ENCODE results near the gene CLIC4. TPM values are rescaled to one million over a fixed set of nuclear protein-coding genes. Genes with fewer than 3 reads are reported as not detected.

CLIC4 gene
- total and polyA plus RNA-seq, 9 of the 15 experiments (the other 6 are each of a cell fraction or from before 2014, with no cell fraction given), result 16.0 to 67.5 (median 38.4) TPM

GRCh38 chr1:24765308-24765988, 20.2 kb downstream of the CLIC4 start:
- 0 out of 2 replicates have a peak, but pooled peaks cover 4% of the 10 kb centered on the region for H4K20me1 ChIP-seq (replicated peaks; ENCODE audit: control insufficient read depth, insufficient read depth, low read length)
- no peak for TF ChIP-seq KLF16 (IDR thresholded peaks at IDR 0.05)
- TF ChIP-seq KDM1A (IDR thresholded peaks at IDR 0.05), result peak; percentile 66 to 69
- TF ChIP-seq CBFA2T2 (conservative IDR thresholded peaks at IDR 0.05), result no peak
- TF ChIP-seq IFI16 (CRISPR knock-in tag; IDR thresholded peaks at IDR 0.05), result no peak
- peak in 1 of 2 experiments; percentile 72; a peak in 1 of 4 replicates for TF ChIP-seq HDAC1 (IDR thresholded peaks at IDR 0.05)
- no peak for TF ChIP-seq ZC3H11A (IDR thresholded peaks at IDR 0.05; ENCODE audit: low read depth, low read length)
- TF ChIP-seq BHLHE40 (IDR thresholded peaks at IDR 0.05; ENCODE audit: low read length), result no peak
- TF ChIP-seq CEBPB (tag; IDR thresholded peaks at IDR 0.05), result no peak
- TF ChIP-seq MCM2 (IDR thresholded peaks at IDR 0.05; ENCODE audit: low read depth), result no peak
- no peak for TF ChIP-seq SRSF9 (IDR thresholded peaks at IDR 0.05; ENCODE audit: borderline replicate concordance, low read depth, low read length)
- TF ChIP-seq TBL1XR1 (IDR thresholded peaks at IDR 0.05; ENCODE audit: low read length in 2 of 2), result no peak; a peak in 1 of 4 replicates
- TF ChIP-seq RAD21 (CRISPR knock-in tag; conservative IDR thresholded peaks at IDR 0.05 in 1 of 2, IDR thresholded peaks at IDR 0.05 in 1 of 2), result peak in 1 of 2 experiments; percentile 27; a peak in 1 of 4 replicates
- TF ChIP-seq MEF2A (IDR thresholded peaks at IDR 0.05; ENCODE audit: control insufficient read depth, low read depth, low read length), result no peak
- peak; percentile 93 for TF ChIP-seq ATF3 (IDR thresholded peaks at IDR 0.05)
- no peak; the same call in 1 of the 2 replicates for TF ChIP-seq ATF3 (CRISPR knock-in tag; conservative IDR thresholded peaks at IDR 0.05)
- TF ChIP-seq BACH1 (tag; IDR thresholded peaks at IDR 0.05), result peak; percentile 95
- no peak for TF ChIP-seq ETV5 (CRISPR knock-in tag; IDR thresholded peaks at IDR 0.05; ENCODE audit: low read depth)
- no peak for TF ChIP-seq SNAPC5 (CRISPR knock-in tag; IDR thresholded peaks at IDR 0.05)
- no peak for TF ChIP-seq CBX5 (IDR thresholded peaks at IDR 0.05; ENCODE audit: borderline replicate concordance, low read depth)
- no peak for TF ChIP-seq KLF13 (tag; IDR thresholded peaks at IDR 0.05; ENCODE audit: borderline replicate concordance, low read depth)
- no peak for TF ChIP-seq TARDBP (IDR thresholded peaks at IDR 0.05)
- peak; percentile 83 for TF ChIP-seq CREB3 (tag; conservative IDR thresholded peaks at IDR 0.05; ENCODE audit: low read depth)
- TF ChIP-seq SETDB1 (IDR thresholded peaks at IDR 0.05; ENCODE audit: low read length), result no peak

More at GRCh38 chr1:24765308-24765988, 20.2 kb downstream of the CLIC4 start:
- peak; percentile 81 for FAIRE-seq
- peak overlapping the region in 1 of 2 experiments; percentile 70; a peak in 2 of 4 replicates for H3K9ac ChIP-seq (ENCODE audit: insufficient read depth in 1 of 2, low read depth in 2 of 2, low read length in 2 of 2)
- ChIA-PET CTCF (ENCODE audit: low intra/inter-chr PET ratio) (no interaction called here), POLR2A (interaction anchor here (0.6 to 8.4 kb wide), 7 partner anchors 9 to 482 kb away, joined by 3 to 75 read pairs (median 7); partner anchors contain the start of genes CLIC4 and RSRP1)
- H3K27ac ChIP-seq (ENCODE audit: extremely low read depth, low read depth, low read length), result peak overlapping the region; percentile 80
- no peaks in the 10 kb centered on the region for H3K9me1 ChIP-seq (ENCODE audit: control insufficient read depth, insufficient read depth, low read length)
- no peaks in the 10 kb centered on the region for H3K27me3 ChIP-seq (ENCODE audit: control insufficient read depth in 2 of 2, insufficient read depth in 2 of 2, low read length in 2 of 2)
- peaks cover 21 to 44% of the 10 kb centered on the region in 2 experiments for H3K4me1 ChIP-seq (replicated peaks in 1 of 2; ENCODE audit: control insufficient read depth in 2 of 2, insufficient read depth in 2 of 2, low read length in 2 of 2)
- DNase-seq (ENCODE audit: extremely low read depth in 1 of 4, low spot score in 3 of 4), result peak; percentile 62 to 87 (median 74)
- H3K4me3 ChIP-seq, result no peak overlapping the region
- no peaks in the 10 kb centered on the region; the same call in 2 of the 3 replicates for H3K36me3 ChIP-seq (ENCODE audit: control insufficient read depth, insufficient read depth, low read length)
- whole genome bisulfite sequencing (ENCODE audit: insufficient coverage, low coverage, missing lambda C conversion rate), result 12% methylated on average over 8 of the region's 8 CpGs
- no peaks in the 10 kb centered on the region for H3K9me3 ChIP-seq (replicated peaks; ENCODE audit: control insufficient read depth, insufficient read depth, low read depth, low read length)
- no TSS peak for BruUV-seq (replicated peaks)
- in situ Hi-C loops (cut with MboI), result no loop called here
- peaks cover 68% of the 10 kb centered on the region for H3K79me2 ChIP-seq (ENCODE audit: control insufficient read depth, insufficient read depth, low read length)
- intact Hi-C loops (cut with micrococcal nuclease), result no loop called here
- peak overlapping the region; percentile 40 for H3K4me2 ChIP-seq (ENCODE audit: insufficient read depth, low read length)
- ATAC-seq, result peak; percentile 86
- H2AFZ ChIP-seq (ENCODE audit: low read depth, low read length), result peak overlapping the region; percentile 84

Measured in K562 (cell line).